Activated naive CD8-positive, alpha-beta T cell treated with anti-CD3 and anti-CD28 coated beads for 36 hours (primary cell): ENCODE measurements around the gene GLOD4. TPM values are rescaled to one million over a fixed set of nuclear protein-coding genes. Genes with fewer than 3 reads are reported as not detected.
"Not testable (repeated sequence)": the region's sequence is repeated elsewhere in the genome, so short reads cannot be mapped to it uniquely, and the experiment has no call there.

Experiments
- DNase-seq: peaks from one replicate; pipeline ENCODE4 v3.0.0; 2021
- H3K27ac Mint-ChIP-seq: one replicate; pipeline ENCODE4 v1.8.0; 2022; ENCODE audit warnings: mild to moderate bottlenecking, moderate library complexity, mixed read lengths
- H3K27me3 Mint-ChIP-seq: one replicate; pipeline ENCODE4 v1.8.0; 2022; ENCODE audit warnings: mild to moderate bottlenecking, mixed read lengths
- H3K36me3 Mint-ChIP-seq: one replicate; pipeline ENCODE4 v1.8.0; 2021; ENCODE audit warnings: mild to moderate bottlenecking, mixed read lengths
- H3K4me1 Mint-ChIP-seq: one replicate; pipeline ENCODE4 v1.8.0; 2021; ENCODE audit warnings: mixed read lengths
- H3K4me3 Mint-ChIP-seq: one replicate; pipeline ENCODE4 v1.8.0; 2022; ENCODE audit warnings: mild to moderate bottlenecking, moderate library complexity, mixed read lengths
- H3K9me3 Mint-ChIP-seq: one replicate; pipeline ENCODE4 v1.8.0; 2022; ENCODE audit warnings: mixed read lengths
- total RNA-seq, 2 experiments: library from RNA; stranded (reverse); gene quantifications; one replicate each; pipeline ENCODE4 v1.2.3, GENCODE V29; 2021

Gene GLOD4
- 10 to 100 TPM; 79.0 to 82.0 TPM for total RNA-seq

GRCh38 chr17:781805-782731, at the start of gene GLOD4, which contains the start of gene MRM3:
TSS of gene GLOD4 (minus strand) at chr17:782280. CDS start at chr17:782255, 25 bp downstream.
TSS of gene MRM3 (plus strand) at chr17:782353. CDS start at chr17:782379, 26 bp downstream.
- Mint-ChIP-seq H3K27me3 (no peaks in the 10 kb centered on the region), H3K36me3 (peaks cover 18% of the 10 kb centered on the region), H3K27ac (peak within 1 kb of the TSS; percentile 97), H3K4me1 (peaks cover 40% of the 10 kb centered on the region), H3K4me3 (peak within 1 kb of the TSS; percentile 96), H3K9me3 (no peaks in the 10 kb centered on the region)
- DNase-seq: peak; percentile 95

GRCh38 chr17:830950-831349, 48.9 kb upstream of the GLOD4 start:
- Mint-ChIP-seq H3K9me3 (no peaks in the 10 kb centered on the region), H3K4me1 (no peaks in the 10 kb centered on the region), H3K4me3 (no peak overlapping the region), H3K36me3 (no peaks in the 10 kb centered on the region), H3K27me3 (peaks cover 8% of the 10 kb centered on the region), H3K27ac (no peak overlapping the region)
- DNase-seq: no peak

GRCh38 chr17:830381-830780, 48.3 kb upstream of the GLOD4 start:
- no peaks in the 10 kb centered on the region for H3K9me3 Mint-ChIP-seq
- H3K27ac Mint-ChIP-seq: no peak overlapping the region
- DNase-seq: no peak
- no peaks in the 10 kb centered on the region for H3K4me1 Mint-ChIP-seq
- no peaks in the 10 kb centered on the region for H3K36me3 Mint-ChIP-seq
- H3K4me3 Mint-ChIP-seq: no peak overlapping the region
- H3K27me3 Mint-ChIP-seq: peaks cover 8% of the 10 kb centered on the region

GRCh38 chr17:829614-830013, 47.5 kb upstream of the GLOD4 start:
- not testable (repeated sequence) for H3K9me3 Mint-ChIP-seq, H3K4me1 Mint-ChIP-seq, H3K27ac Mint-ChIP-seq, H3K36me3 Mint-ChIP-seq, H3K4me3 Mint-ChIP-seq, DNase-seq, H3K27me3 Mint-ChIP-seq

DNA sequence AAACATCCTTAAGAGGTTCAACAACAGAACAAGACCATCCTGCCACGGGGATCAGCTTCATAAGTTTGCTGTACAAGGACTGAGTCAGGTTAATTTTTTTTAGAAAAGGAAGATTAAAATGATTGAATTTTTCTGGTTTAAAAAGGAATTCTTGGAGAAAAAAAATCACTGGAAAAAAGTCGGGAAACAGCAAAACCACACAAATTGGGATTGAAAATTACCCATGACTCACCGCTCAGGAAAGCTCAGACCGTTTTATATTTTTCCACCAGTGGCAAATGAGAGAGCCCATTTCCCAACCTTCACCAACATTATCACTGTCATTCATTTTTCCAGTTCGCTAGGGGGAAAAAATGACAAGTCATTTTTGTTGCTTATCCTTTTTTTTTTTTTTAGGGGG, 46.7 kb upstream of the GLOD4 start:
- peaks cover 8% of the 10 kb centered on the region for H3K27me3 Mint-ChIP-seq
- DNase-seq: no peak
- no peaks in the 10 kb centered on the region for H3K4me1 Mint-ChIP-seq
- H3K4me3 Mint-ChIP-seq: no peak overlapping the region
- H3K9me3 Mint-ChIP-seq: no peaks in the 10 kb centered on the region
- H3K27ac Mint-ChIP-seq: no peak overlapping the region
- no peaks in the 10 kb centered on the region for H3K36me3 Mint-ChIP-seq

DNA sequence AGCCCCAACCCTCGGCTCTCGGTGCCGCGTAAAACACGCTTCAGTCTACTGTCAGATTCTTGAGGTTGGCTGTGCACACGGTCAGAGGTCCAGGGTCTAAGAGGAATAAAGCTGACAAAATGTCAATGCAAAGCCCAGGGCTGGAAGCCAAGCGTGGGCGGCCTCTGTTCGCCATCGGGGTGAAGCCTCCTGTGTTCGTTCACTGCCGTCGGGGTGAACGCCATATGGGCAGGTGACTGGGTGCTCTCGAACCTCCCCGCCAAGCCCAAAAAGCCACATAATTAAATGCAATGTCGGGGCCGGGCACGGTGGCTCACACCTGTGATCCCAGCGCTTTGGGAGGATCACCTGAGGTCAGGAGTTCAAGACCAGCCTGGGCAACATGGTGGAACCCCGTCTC, 44.7 kb upstream of the GLOD4 start:
- Mint-ChIP-seq H3K36me3 (no peaks in the 10 kb centered on the region), H3K9me3 (no peaks in the 10 kb centered on the region), H3K27ac (no peak overlapping the region), H3K27me3 (peaks cover 8% of the 10 kb centered on the region), H3K4me3 (no peak overlapping the region), H3K4me1 (no peaks in the 10 kb centered on the region)
- DNase-seq: no peak

DNA sequence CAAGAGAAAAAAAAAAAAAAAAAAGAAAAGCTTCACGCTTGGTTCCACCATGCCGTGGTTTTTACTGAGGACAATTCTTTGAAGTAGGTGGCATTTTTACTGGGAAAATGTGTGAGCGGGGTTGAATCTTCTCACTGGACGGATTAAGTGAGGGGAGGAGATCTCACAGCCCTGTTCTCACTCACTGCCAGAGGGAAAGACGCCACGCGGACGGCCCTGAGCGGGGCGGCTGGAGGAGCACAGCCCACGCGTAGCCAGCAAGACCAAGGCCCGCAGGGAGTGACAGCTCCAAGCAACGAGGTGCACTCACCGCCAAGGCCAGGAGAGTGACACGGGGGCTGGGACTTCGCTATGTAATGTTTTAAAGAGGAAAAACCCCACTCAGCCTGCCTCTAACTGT, 43.1 kb upstream of the GLOD4 start:
- Mint-ChIP-seq H3K9me3 (no peaks in the 10 kb centered on the region), H3K4me3 (no peak overlapping the region), H3K27me3 (peaks cover 6% of the 10 kb centered on the region), H3K27ac (no peak overlapping the region), H3K36me3 (no peaks in the 10 kb centered on the region), H3K4me1 (no peaks in the 10 kb centered on the region)
- DNase-seq: no peak

- Mint-ChIP-seq H3K4me1 (no peaks in the 10 kb centered on the region), H3K27me3 (peaks cover under 1% of the 10 kb centered on the region), H3K36me3 (no peaks in the 10 kb centered on the region), H3K4me3 (no peak overlapping the region), H3K27ac (no peak overlapping the region), H3K9me3 (no peaks in the 10 kb centered on the region)
- DNase-seq: no peak
Measured at GRCh38 chr17:824378-824777, 42.3 kb upstream of the GLOD4 start.

DNA sequence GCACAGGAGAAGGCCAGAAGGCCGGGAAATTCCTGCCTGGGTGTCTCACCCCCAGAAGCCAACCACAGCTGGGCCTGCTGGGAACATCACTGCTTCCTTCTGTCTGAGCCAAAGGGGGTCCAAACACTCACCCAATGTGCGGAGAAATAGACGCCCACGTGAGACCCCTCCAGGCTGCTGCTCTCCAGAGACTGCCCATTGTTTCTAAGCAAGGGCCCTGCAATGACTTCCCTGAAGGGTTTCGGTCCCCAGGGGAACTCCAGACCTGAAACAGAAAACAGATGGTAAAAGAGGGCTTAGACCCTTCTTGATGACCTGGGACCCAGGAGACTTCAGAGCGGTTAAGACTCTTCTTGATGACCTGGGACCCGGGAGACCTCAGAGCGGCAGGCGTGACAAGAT, 41.4 kb upstream of the GLOD4 start:
- Mint-ChIP-seq H3K27ac (no peak overlapping the region), H3K36me3 (no peaks in the 10 kb centered on the region), H3K27me3 (no peaks in the 10 kb centered on the region), H3K4me1 (no peaks in the 10 kb centered on the region), H3K4me3 (no peak overlapping the region), H3K9me3 (no peaks in the 10 kb centered on the region)
- no peak for DNase-seq

DNA sequence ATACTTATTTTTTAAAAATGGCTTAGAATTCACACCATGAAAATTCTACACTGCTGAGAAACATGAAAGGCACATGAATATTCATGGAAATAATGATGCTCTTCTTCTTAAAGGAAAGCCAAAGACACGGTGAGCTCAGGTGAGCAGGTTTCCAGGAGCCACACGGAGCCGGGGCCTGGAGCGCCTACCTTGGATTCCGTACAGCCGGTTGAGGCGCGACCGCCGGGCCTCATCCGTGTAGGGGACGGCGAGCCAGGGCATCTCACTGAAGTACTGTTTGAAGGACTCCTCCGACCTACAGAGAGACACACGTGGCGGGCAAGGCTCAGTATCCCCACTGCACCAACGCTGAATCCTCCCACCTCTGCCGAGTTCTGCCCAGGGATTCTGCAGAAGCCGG, 37.2 kb upstream of the GLOD4 start:
- H3K27me3 Mint-ChIP-seq: no peaks in the 10 kb centered on the region
- no peaks in the 10 kb centered on the region for H3K4me1 Mint-ChIP-seq
- no peaks in the 10 kb centered on the region for H3K36me3 Mint-ChIP-seq
- no peaks in the 10 kb centered on the region for H3K9me3 Mint-ChIP-seq
- H3K4me3 Mint-ChIP-seq: no peak overlapping the region
- H3K27ac Mint-ChIP-seq: no peak overlapping the region
- no peak for DNase-seq

DNA sequence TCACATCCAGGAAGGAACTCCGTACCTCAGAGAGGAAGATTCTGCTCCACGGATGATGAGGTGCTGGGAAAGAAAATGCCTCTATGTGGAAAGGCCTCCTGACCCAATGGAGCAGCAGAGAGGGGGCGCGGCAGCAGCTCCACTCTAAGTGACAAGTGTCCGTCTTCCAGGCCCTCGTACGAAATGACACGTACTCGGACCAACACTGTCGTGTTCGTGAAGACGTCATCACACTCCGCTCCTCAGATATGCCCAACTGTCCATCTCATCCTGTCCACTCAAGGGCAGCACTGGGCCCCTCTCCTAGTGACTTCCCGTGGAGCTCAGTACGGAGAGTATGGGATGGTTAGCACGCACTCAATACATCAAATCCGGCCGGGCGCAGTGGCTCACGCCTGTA, 32.3 kb upstream of the GLOD4 start:
- no peaks in the 10 kb centered on the region for H3K36me3 Mint-ChIP-seq
- peaks cover 10% of the 10 kb centered on the region for H3K27me3 Mint-ChIP-seq
- no peak for DNase-seq
- H3K9me3 Mint-ChIP-seq: no peaks in the 10 kb centered on the region
- no peaks in the 10 kb centered on the region for H3K4me1 Mint-ChIP-seq
- no peak overlapping the region for H3K27ac Mint-ChIP-seq
- H3K4me3 Mint-ChIP-seq: no peak overlapping the region

GRCh38 chr17:812638-813204, 30.6 kb upstream of the GLOD4 start:
- no peak for DNase-seq
- H3K27ac Mint-ChIP-seq: no peak overlapping the region
- no peaks in the 10 kb centered on the region for H3K9me3 Mint-ChIP-seq
- no peaks in the 10 kb centered on the region for H3K4me1 Mint-ChIP-seq
- peaks cover 16% of the 10 kb centered on the region for H3K27me3 Mint-ChIP-seq
- no peaks in the 10 kb centered on the region for H3K36me3 Mint-ChIP-seq
- H3K4me3 Mint-ChIP-seq: no peak overlapping the region

GRCh38 chr17:811051-811784, 29.1 kb upstream of the GLOD4 start:
- Mint-ChIP-seq H3K9me3 (no peaks in the 10 kb centered on the region), H3K36me3 (no peaks in the 10 kb centered on the region), H3K27me3 (peaks cover 16% of the 10 kb centered on the region), H3K4me3 (no peak overlapping the region), H3K27ac (no peak overlapping the region), H3K4me1 (no peaks in the 10 kb centered on the region)
- DNase-seq: no peak

GRCh38 chr17:807523-808294, 25.6 kb upstream of the GLOD4 start:
- Mint-ChIP-seq H3K9me3 (no peaks in the 10 kb centered on the region), H3K36me3 (no peaks in the 10 kb centered on the region), H3K4me1 (no peaks in the 10 kb centered on the region), H3K27me3 (peaks cover 16% of the 10 kb centered on the region), H3K27ac (no peak overlapping the region), H3K4me3 (no peak overlapping the region)
- DNase-seq: no peak
